Measurements from ENCODE around the gene COL1A1.

DNA sequence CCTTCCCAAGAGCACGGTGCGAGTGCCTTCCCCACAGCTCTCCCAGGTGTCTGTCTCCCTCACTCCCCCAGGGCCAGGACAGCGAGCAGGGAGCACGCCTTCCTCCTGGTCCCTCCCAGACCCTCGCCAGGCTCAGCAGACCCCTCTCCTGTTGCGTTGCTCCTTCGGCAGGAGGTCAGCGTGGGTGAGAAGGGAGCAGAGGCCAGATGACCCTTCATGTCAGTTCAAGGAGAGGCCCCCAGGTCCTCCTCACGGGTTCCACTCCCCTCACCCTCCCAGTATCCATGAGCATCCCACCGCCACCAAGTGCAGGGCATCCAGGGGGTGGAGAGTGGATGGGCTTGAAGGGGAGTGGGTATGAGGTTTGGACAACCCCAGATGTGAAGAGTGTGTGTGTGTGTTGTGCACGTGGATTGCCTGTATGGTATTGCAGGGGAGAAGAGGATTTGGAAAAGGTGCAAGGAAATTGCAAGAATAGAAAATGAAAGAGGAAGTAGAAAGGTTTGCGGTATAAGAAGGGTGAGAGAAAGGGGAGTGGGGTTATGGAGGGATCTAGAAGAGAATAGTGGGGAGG lies 17.9 kb downstream of the COL1A1 start:
- TF ChIP-seq, protein P1, sequence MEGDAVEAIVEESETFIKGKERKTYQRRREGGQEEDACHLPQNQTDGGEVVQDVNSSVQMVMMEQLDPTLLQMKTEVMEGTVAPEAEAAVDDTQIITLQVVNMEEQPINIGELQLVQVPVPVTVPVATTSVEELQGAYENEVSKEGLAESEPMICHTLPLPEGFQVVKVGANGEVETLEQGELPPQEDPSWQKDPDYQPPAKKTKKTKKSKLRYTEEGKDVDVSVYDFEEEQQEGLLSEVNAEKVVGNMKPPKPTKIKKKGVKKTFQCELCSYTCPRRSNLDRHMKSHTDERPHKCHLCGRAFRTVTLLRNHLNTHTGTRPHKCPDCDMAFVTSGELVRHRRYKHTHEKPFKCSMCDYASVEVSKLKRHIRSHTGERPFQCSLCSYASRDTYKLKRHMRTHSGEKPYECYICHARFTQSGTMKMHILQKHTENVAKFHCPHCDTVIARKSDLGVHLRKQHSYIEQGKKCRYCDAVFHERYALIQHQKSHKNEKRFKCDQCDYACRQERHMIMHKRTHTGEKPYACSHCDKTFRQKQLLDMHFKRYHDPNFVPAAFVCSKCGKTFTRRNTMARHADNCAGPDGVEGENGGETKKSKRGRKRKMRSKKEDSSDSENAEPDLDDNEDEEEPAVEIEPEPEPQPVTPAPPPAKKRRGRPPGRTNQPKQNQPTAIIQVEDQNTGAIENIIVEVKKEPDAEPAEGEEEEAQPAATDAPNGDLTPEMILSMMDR (IDR thresholded peaks at IDR 0.05), result no peak
- no peak for TF ChIP-seq POLR2A (IDR thresholded peaks at IDR 0.05)

Measured in lower leg skin (tissue), 3 donors.